HTERT RPE-1 (cell line): ENCODE results near the gene TBCD.

ENCODE experiments used
- in situ Hi-C: fragments of 300-500 bp; cut with MboI; formaldehyde crosslinking; loops from 4 replicates; pipeline ENCODE4 v1.14.3; 2020; ENCODE audit warnings: low sequenced_read_pairs

Gene TBCD

GRCh38 chr17:82882715-82883418 lies 131.0 kb downstream of the TBCD start:
- in situ Hi-C loops: no loop called here

- in situ Hi-C loops: no loop called here
Measured at GRCh38 chr17:82883419-82884031, 131.7 kb downstream of the TBCD start.

- in situ Hi-C loops: no loop called here
Measured at GRCh38 chr17:82884341-82884969, 132.6 kb downstream of the TBCD start.

GRCh38 chr17:82884970-82885353 lies 133.1 kb downstream of the TBCD start:
- in situ Hi-C loops: no loop called here

GRCh38 chr17:82887255-82888164 lies 135.6 kb downstream of the TBCD start:
- in situ Hi-C loops: no loop called here

GRCh38 chr17:82888583-82889495 lies 137.0 kb downstream of the TBCD start:
- in situ Hi-C loops: no loop called here

GRCh38 chr17:82889496-82890338 lies 137.9 kb downstream of the TBCD start:
- in situ Hi-C loops: no loop called here

- in situ Hi-C loops: no loop called here
Measured at GRCh38 chr17:82890339-82890730, 138.5 kb downstream of the TBCD start.

GRCh38 chr17:82890926-82891678 lies 139.2 kb downstream of the TBCD start:
- in situ Hi-C loops: no loop called here

GRCh38 chr17:82891911-82892310 lies 140.0 kb downstream of the TBCD start:
- in situ Hi-C loops: no loop called here

- in situ Hi-C loops: no loop called here
Measured at GRCh38 chr17:82892899-82893565, 141.2 kb downstream of the TBCD start.

- in situ Hi-C loops: no loop called here
Measured at GRCh38 chr17:82893779-82894178, 141.9 kb downstream of the TBCD start.

- in situ Hi-C loops: no loop called here
Measured at GRCh38 chr17:82894389-82894788, 142.5 kb downstream of the TBCD start.

- in situ Hi-C loops: no loop called here
Measured at GRCh38 chr17:82895087-82895486, 143.2 kb downstream of the TBCD start.

- in situ Hi-C loops: no loop called here
Measured at GRCh38 chr17:82896071-82897000, 144.5 kb downstream of the TBCD start.

- in situ Hi-C loops: no loop called here
Measured at GRCh38 chr17:82897514-82898249, 145.8 kb downstream of the TBCD start.
